Smooth muscle cell (in vitro differentiated cells): ENCODE data around the gene MAN1A1. TPM values are rescaled to one million over a fixed set of nuclear protein-coding genes. Genes with fewer than 3 reads are reported as not detected.

ENCODE experiments used
- DNase-seq: peaks from one replicate; lab custom pipeline; 2025; ENCODE audit not compliant: unreplicated experiment; lab: John Stamatoyannopoulos, UW
- H2AFZ ChIP-seq: fragments of 200-600 bp; sonication (generic); 2 replicates; pipeline ENCODE4 v1.6.0; 2016; ENCODE audit warnings: antibody characterized with exemption, low read depth, mild to moderate bottlenecking
- H3F3A ChIP-seq: fragments of 200-600 bp; sonication (generic); 2 replicates; pipeline ENCODE4 v1.6.0; 2017; ENCODE audit warnings: antibody characterized with exemption, low read depth
- H3K27ac ChIP-seq: fragments of 200-600 bp; sonication (generic); 2 replicates; pipeline ENCODE4 v1.5.1; 2016; ENCODE audit warnings: low read depth, mild to moderate bottlenecking
- H3K27me3 ChIP-seq: fragments of 200-600 bp; sonication (generic); 2 replicates; pipeline ENCODE4 v1.6.1; 2016; ENCODE audit warnings: low read depth, mild to moderate bottlenecking
- H3K36me3 ChIP-seq: fragments of 200-600 bp; sonication (generic); 2 replicates; pipeline ENCODE4 v1.5.1; 2016; ENCODE audit warnings: low read depth
- H3K4me1 ChIP-seq: fragments of 200-600 bp; sonication (generic); 2 replicates; pipeline ENCODE4 v1.5.1; 2016; ENCODE audit warnings: low read depth
- H3K4me2 ChIP-seq: fragments of 200-600 bp; sonication (generic); 2 replicates; pipeline ENCODE4 v1.6.0; 2016; ENCODE audit warnings: mild to moderate bottlenecking
- H3K4me3 ChIP-seq: fragments of 200-600 bp; sonication (generic); 2 replicates; pipeline ENCODE4 v1.5.1; 2016; ENCODE audit warnings: mild to moderate bottlenecking
- H3K79me2 ChIP-seq: fragments of 200-600 bp; sonication (generic); 2 replicates; pipeline ENCODE4 v1.6.0; 2016; ENCODE audit warnings: low read depth, mild to moderate bottlenecking
- H3K9ac ChIP-seq: fragments of 200-600 bp; sonication (generic); 2 replicates; pipeline ENCODE4 v1.6.0; 2016; ENCODE audit warnings: low read depth
- H3K9me3 ChIP-seq: fragments of 200-600 bp; sonication (generic); replicated peaks from 2 replicates; pipeline ENCODE4 v1.5.1; 2016; ENCODE audit warnings: low read depth
- H4K20me1 ChIP-seq: fragments of 200-600 bp; sonication (generic); 2 replicates; pipeline ENCODE4 v1.6.0; 2016; ENCODE audit warnings: low read depth
- CTCF ChIP-seq: fragments of 200-600 bp; sonication (generic); IDR thresholded peaks from 2 replicates; pipeline ENCODE4 v1.5.1; 2017; ENCODE audit warnings: borderline replicate concordance, mild to moderate bottlenecking, antibody characterized with exemption; ENCODE audit not compliant: insufficient read depth, poor library complexity, severe bottlenecking
- WGBS: methylation state at CpG from one replicate; pipeline ENCODE4 v1.1.7; 2016; ENCODE audit warnings: low lambda C conversion rate; 5-methylcytosine and 5-hydroxymethylcytosine counted together
- polyA plus RNA-seq: library from polyadenylated mRNA; unstranded; fragments of >200 nt; fragmentation: Nextera tagmentation; extraction: Ambion mirVana; gene quantifications from 2 replicates; pipeline ENCODE4 v1.2.1, GENCODE V29; 2016
- total RNA-seq: library from RNA; depleted of rRNA; stranded (reverse); fragments of >200 nt; gene quantifications from 2 replicates; pipeline ENCODE4 v1.2.3, GENCODE V29; 2014

MAN1A1 gene
- total and polyA plus RNA-seq, 2 experiments from 2014 or later = 57.1 to 127 TPM

DNA sequence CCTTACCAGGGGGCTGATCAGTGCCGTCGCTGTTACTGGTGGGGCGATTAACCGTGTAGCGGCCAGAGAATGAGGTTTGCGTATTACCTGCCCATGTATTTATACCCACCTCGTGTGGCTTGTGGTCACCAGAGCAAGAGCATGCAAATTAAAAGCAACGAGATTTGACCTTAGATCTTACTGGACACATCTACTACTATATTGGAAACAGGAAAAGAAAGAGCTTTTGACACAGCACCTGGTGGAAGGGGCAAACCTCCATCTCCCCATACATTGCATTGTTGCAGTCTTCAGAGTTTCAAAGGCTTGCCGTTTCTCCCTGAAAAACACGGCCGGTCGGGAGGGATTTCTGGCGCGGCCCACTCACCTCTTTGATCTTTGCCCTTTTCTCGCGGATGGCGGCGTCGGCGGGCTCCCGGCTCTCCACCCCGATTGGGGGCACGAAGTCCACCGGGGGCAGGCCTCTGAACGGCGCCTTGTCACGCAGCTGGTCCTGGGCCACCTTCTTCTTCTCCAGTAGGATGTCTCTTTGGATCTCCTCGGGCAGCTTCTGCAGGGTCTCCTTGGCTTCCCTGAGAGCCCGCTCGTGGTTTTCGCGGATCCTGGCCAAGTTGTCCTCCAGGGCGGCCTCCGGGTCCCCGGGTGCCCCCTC lies 1.3 kb downstream of the MAN1A1 start:
- no peak overlapping the region for H3K27ac ChIP-seq
- H3K4me2 ChIP-seq = peak overlapping the region; percentile 92
- peaks cover 51% of the 10 kb centered on the region for H4K20me1 ChIP-seq
- H3K4me1 ChIP-seq = no peaks in the 10 kb centered on the region
- H3K9ac ChIP-seq = peak overlapping the region; percentile 90
- peak overlapping the region; percentile 95 for H2AFZ ChIP-seq
- no peak for TF ChIP-seq CTCF
- H3F3A ChIP-seq = no peaks in the 10 kb centered on the region
- H3K9me3 ChIP-seq = no peaks in the 10 kb centered on the region
- H3K27me3 ChIP-seq = no peaks in the 10 kb centered on the region
- H3K79me2 ChIP-seq = peaks cover 95% of the 10 kb centered on the region
- 7% methylated on average over 35 of the region's 35 CpGs for WGBS
- H3K36me3 ChIP-seq = no peaks in the 10 kb centered on the region
- H3K4me3 ChIP-seq = peak overlapping the region; percentile 90
- no peak for DNase-seq

DNA sequence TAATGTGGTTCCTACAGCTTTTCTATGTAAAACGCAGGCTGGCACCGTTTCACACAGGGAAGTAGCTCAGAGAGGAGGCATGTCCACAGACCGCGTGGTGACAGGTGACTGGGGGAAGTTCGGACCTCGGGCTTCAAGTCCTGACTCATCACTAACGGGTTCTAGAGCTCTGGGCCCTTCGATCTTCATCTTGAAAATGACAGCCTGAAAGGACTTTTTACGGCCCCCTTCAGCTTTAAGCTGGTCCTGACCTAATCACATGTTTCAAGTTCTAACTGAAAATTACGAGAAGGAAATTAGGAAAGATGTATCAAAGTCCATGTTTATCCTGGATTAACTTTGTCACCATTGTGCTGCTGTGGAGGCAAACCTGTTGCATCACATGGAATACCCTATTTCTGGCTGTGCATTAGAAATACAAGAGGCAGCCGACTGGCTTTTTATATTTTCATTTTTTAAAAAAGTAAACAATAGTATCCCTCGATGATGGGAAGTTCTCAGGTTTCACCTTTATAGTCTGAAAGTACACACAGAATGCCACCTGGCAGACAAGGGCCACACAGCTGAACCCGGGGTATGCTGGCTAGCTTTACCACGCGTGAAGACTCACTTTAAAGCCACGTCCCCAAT lies 2.0 kb downstream of the MAN1A1 start:
- Histone ChIP-seq H3K4me3 (peak overlapping the region; percentile 90), H2AFZ (no peak overlapping the region), H3K36me3 (no peaks in the 10 kb centered on the region), H3K27me3 (no peaks in the 10 kb centered on the region), H3K4me2 (peak overlapping the region; percentile 92), H3F3A (no peaks in the 10 kb centered on the region), H3K79me2 (peaks cover 95% of the 10 kb centered on the region), H3K4me1 (no peaks in the 10 kb centered on the region), H4K20me1 (peaks cover 57% of the 10 kb centered on the region), H3K9ac (peak overlapping the region; percentile 90), H3K27ac (no peak overlapping the region), H3K9me3 (no peaks in the 10 kb centered on the region)
- no peak for TF ChIP-seq CTCF
- WGBS = 25% methylated on average over 16 of the region's 16 CpGs
- DNase-seq = no peak

GRCh38 chr6:119346936-119347335 lies 2.6 kb downstream of the MAN1A1 start:
- H3K4me1 ChIP-seq = no peaks in the 10 kb centered on the region
- H4K20me1 ChIP-seq = peaks cover 63% of the 10 kb centered on the region
- TF ChIP-seq CTCF = no peak
- H3K4me2 ChIP-seq = peak overlapping the region; percentile 92
- WGBS = 47% methylated on average over 1 of the region's 1 CpG
- H3K9me3 ChIP-seq = no peaks in the 10 kb centered on the region
- peak overlapping the region; percentile 24 for H3K9ac ChIP-seq
- no peak overlapping the region for H3K27ac ChIP-seq
- no peaks in the 10 kb centered on the region for H3F3A ChIP-seq
- DNase-seq = no peak
- no peaks in the 10 kb centered on the region for H3K36me3 ChIP-seq
- peaks cover 95% of the 10 kb centered on the region for H3K79me2 ChIP-seq
- peak overlapping the region; percentile 90 for H3K4me3 ChIP-seq
- H3K27me3 ChIP-seq = no peaks in the 10 kb centered on the region
- no peak overlapping the region for H2AFZ ChIP-seq

GRCh38 chr6:119346450-119346849 lies 3.1 kb downstream of the MAN1A1 start:
- Histone ChIP-seq H3K9ac (peak overlapping the region; percentile 24), H3K4me3 (peak overlapping the region; percentile 90), H2AFZ (no peak overlapping the region)

More at GRCh38 chr6:119346450-119346849, 3.1 kb downstream of the MAN1A1 start:
- DNase-seq = no peak
- peaks cover 3% of the 10 kb centered on the region for H3K4me1 ChIP-seq
- no peaks in the 10 kb centered on the region for H3F3A ChIP-seq
- no peaks in the 10 kb centered on the region for H3K36me3 ChIP-seq
- no peak for TF ChIP-seq CTCF
- no peak overlapping the region for H3K27ac ChIP-seq
- 68% methylated on average over 8 of the region's 8 CpGs for WGBS
- peak overlapping the region; percentile 92 for H3K4me2 ChIP-seq
- H3K27me3 ChIP-seq = no peaks in the 10 kb centered on the region
- H4K20me1 ChIP-seq = peaks cover 63% of the 10 kb centered on the region
- H3K9me3 ChIP-seq = no peaks in the 10 kb centered on the region
- peaks cover 95% of the 10 kb centered on the region for H3K79me2 ChIP-seq
